Ovary (tissue), 3 donors: Measurements from ENCODE around the gene ZNF81.
"Not testable (repeated sequence)": the region's sequence is repeated elsewhere in the genome, so short reads cannot be mapped to it uniquely, and the experiment has no call there.

Experiments
- CTCF ChIP-seq, 3 donors: fragments of 450-650 bp in 2 of 3; fragments of 200-600 bp in 1 of 3; IDR thresholded peaks; one replicate each; pipeline versions ENCODE4 v1.5.1 to v1.8.0; 2016 to 2022; ENCODE audit warnings: antibody characterized with exemption in 3 of 3, mild to moderate bottlenecking in 1 of 3
- POLR2A ChIP-seq: fragments of 450-650 bp; IDR thresholded peaks from one replicate; pipeline ENCODE4 v1.6.1; 2017; ENCODE audit warnings: antibody characterized with exemption, mild to moderate bottlenecking, moderate library complexity
- donor health status: DM: no; HTN: no; CAD: no.

- not testable (repeated sequence) for TF ChIP-seq CTCF (IDR thresholded peaks at IDR 0.05); POLR2A
Observed at GRCh38 chrX:47850389-47850788, 13.7 kb downstream of the ZNF81 start.
